HCT116 (cell line): Measurements from ENCODE around the gene LURAP1L.

ENCODE experiments used
- EZH2 ChIP-seq: fragments of 200-600 bp; sonication (generic); IDR thresholded peaks from 2 replicates; pipeline ENCODE4 v1.6.1; 2017; ENCODE audit warnings: antibody characterized with exemption, mixed run types
- POLR2A ChIP-seq: IDR thresholded peaks from 2 replicates; pipeline ENCODE4 v1.7.0; 2011; ENCODE audit warnings: borderline replicate concordance; ENCODE audit not compliant: insufficient read depth, insufficient read length; ENCODE audit errors: extremely low read depth
- POLR2AphosphoS5 ChIP-seq: IDR thresholded peaks from 2 replicates; pipeline ENCODE4 v1.6.1; 2011; ENCODE audit warnings: mild to moderate bottlenecking, low read depth, low read length, moderate library complexity
- RAD21 ChIP-seq: IDR thresholded peaks from 2 replicates; pipeline ENCODE4 v1.6.1; 2012; ENCODE audit warnings: low read depth, mild to moderate bottlenecking
- SIN3A ChIP-seq: IDR thresholded peaks from 2 replicates; pipeline ENCODE4 v1.6.1; 2012; ENCODE audit warnings: low read depth
- TF ChIP-seq, protein P1 (sequence below), 3 experiments: fragments of 200-600 bp in 1 of 3; sonication (generic) in 1 of 3; IDR thresholded peaks in 2 of 3; conservative IDR thresholded peaks in 1 of 3; 2 replicates each; pipeline ENCODE4 v1.5.1; 2012 to 2017; ENCODE audit warnings: low read depth in 2 of 3, low read length in 2 of 3, antibody characterized with exemption in 1 of 3, borderline replicate concordance in 1 of 3, control low read depth in 1 of 3, mild to moderate bottlenecking in 1 of 3, mixed read lengths in 1 of 3, mixed run types in 1 of 3, moderate library complexity in 1 of 3; ENCODE audit not compliant: insufficient read depth in 1 of 3
- TF ChIP-seq, protein P2 (sequence below): IDR thresholded peaks from 2 replicates; pipeline ENCODE4 v1.6.1; 2011; ENCODE audit warnings: mild to moderate bottlenecking, low read length, moderate library complexity; ENCODE audit not compliant: insufficient replicate concordance; ENCODE audit errors: extremely low read depth
- TF ChIP-seq, protein P3 (sequence below): IDR thresholded peaks from 2 replicates; pipeline ENCODE4 v1.6.1; 2012
- TF ChIP-seq, protein P4 (sequence below): IDR thresholded peaks from 2 replicates; pipeline ENCODE4 v1.6.1; 2012; ENCODE audit warnings: low read depth
- TF ChIP-seq, protein P5 (sequence below): IDR thresholded peaks from 2 replicates; pipeline ENCODE4 v1.6.1; 2012

DNA sequence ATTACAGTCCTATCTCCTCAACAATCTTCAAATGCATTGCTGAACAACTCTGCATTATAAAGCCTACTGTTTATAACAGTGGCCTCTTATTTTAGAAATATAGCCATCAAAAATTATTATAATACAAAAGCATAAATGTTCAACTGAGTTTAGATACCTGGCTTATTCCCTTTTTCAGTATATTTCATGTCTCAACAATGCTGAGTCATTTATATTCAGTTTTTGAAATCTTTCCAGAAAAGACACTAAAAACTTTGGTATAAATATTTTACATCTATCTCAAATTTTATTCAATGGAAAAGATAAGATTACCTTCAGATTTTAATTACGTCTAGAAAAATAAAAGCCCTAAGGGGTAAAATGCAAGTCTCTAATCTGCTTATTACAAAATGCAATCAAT, 37.9 kb downstream of the LURAP1L start:
- TF ChIP-seq, protein P1, sequence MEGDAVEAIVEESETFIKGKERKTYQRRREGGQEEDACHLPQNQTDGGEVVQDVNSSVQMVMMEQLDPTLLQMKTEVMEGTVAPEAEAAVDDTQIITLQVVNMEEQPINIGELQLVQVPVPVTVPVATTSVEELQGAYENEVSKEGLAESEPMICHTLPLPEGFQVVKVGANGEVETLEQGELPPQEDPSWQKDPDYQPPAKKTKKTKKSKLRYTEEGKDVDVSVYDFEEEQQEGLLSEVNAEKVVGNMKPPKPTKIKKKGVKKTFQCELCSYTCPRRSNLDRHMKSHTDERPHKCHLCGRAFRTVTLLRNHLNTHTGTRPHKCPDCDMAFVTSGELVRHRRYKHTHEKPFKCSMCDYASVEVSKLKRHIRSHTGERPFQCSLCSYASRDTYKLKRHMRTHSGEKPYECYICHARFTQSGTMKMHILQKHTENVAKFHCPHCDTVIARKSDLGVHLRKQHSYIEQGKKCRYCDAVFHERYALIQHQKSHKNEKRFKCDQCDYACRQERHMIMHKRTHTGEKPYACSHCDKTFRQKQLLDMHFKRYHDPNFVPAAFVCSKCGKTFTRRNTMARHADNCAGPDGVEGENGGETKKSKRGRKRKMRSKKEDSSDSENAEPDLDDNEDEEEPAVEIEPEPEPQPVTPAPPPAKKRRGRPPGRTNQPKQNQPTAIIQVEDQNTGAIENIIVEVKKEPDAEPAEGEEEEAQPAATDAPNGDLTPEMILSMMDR (IDR thresholded peaks at IDR 0.05 in 2 of 3, conservative IDR thresholded peaks at IDR 0.05 in 1 of 3; ENCODE audit: borderline replicate concordance in 1 of 3, insufficient read depth in 1 of 3, low read depth in 2 of 3, low read length in 2 of 3): no peak
- TF ChIP-seq RAD21 (no peak), SIN3A (no peak), POLR2A (no peak), EZH2 (no peak), POLR2AphosphoS5 (no peak)
- TF ChIP-seq, protein P2, sequence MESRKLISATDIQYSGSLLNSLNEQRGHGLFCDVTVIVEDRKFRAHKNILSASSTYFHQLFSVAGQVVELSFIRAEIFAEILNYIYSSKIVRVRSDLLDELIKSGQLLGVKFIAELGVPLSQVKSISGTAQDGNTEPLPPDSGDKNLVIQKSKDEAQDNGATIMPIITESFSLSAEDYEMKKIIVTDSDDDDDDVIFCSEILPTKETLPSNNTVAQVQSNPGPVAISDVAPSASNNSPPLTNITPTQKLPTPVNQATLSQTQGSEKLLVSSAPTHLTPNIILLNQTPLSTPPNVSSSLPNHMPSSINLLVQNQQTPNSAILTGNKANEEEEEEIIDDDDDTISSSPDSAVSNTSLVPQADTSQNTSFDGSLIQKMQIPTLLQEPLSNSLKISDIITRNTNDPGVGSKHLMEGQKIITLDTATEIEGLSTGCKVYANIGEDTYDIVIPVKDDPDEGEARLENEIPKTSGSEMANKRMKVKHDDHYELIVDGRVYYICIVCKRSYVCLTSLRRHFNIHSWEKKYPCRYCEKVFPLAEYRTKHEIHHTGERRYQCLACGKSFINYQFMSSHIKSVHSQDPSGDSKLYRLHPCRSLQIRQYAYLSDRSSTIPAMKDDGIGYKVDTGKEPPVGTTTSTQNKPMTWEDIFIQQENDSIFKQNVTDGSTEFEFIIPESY: no peak
- TF ChIP-seq, protein P3, sequence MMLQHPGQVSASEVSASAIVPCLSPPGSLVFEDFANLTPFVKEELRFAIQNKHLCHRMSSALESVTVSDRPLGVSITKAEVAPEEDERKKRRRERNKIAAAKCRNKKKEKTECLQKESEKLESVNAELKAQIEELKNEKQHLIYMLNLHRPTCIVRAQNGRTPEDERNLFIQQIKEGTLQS: no peak
- TF ChIP-seq, protein P4, sequence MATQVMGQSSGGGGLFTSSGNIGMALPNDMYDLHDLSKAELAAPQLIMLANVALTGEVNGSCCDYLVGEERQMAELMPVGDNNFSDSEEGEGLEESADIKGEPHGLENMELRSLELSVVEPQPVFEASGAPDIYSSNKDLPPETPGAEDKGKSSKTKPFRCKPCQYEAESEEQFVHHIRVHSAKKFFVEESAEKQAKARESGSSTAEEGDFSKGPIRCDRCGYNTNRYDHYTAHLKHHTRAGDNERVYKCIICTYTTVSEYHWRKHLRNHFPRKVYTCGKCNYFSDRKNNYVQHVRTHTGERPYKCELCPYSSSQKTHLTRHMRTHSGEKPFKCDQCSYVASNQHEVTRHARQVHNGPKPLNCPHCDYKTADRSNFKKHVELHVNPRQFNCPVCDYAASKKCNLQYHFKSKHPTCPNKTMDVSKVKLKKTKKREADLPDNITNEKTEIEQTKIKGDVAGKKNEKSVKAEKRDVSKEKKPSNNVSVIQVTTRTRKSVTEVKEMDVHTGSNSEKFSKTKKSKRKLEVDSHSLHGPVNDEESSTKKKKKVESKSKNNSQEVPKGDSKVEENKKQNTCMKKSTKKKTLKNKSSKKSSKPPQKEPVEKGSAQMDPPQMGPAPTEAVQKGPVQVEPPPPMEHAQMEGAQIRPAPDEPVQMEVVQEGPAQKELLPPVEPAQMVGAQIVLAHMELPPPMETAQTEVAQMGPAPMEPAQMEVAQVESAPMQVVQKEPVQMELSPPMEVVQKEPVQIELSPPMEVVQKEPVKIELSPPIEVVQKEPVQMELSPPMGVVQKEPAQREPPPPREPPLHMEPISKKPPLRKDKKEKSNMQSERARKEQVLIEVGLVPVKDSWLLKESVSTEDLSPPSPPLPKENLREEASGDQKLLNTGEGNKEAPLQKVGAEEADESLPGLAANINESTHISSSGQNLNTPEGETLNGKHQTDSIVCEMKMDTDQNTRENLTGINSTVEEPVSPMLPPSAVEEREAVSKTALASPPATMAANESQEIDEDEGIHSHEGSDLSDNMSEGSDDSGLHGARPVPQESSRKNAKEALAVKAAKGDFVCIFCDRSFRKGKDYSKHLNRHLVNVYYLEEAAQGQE: no peak
- TF ChIP-seq, protein P5, sequence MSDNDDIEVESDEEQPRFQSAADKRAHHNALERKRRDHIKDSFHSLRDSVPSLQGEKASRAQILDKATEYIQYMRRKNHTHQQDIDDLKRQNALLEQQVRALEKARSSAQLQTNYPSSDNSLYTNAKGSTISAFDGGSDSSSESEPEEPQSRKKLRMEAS: no peak
